Transverse colon (tissue), 4 donors: ENCODE data around the gene FAF2. TPM values are rescaled to one million over a fixed set of nuclear protein-coding genes. Genes with fewer than 3 reads are reported as not detected.

ENCODE experiments used
- DNase-seq: peaks from one replicate; pipeline ENCODE4 v3.0.0-alpha.2; 2019
- H3K27ac ChIP-seq, 4 donors: fragments of 200-600 bp; sonication (generic); 2 replicates each; pipeline ENCODE4 v1.5.1; 2016 to 2018; ENCODE audit warnings: inconsistent platforms in 4 of 4
- H3K27me3 ChIP-seq: fragments of 200-600 bp; sonication (generic); 2 replicates; pipeline ENCODE4 v1.5.1; 2017; ENCODE audit warnings: inconsistent platforms
- H3K36me3 ChIP-seq, 4 donors: fragments of 200-600 bp; sonication (generic); 2 replicates each; pipeline ENCODE4 v1.5.1; 2017 to 2019; ENCODE audit warnings: inconsistent platforms in 4 of 4
- H3K4me1 ChIP-seq, 4 donors: fragments of 200-600 bp; sonication (generic); 2 replicates each; pipeline ENCODE4 v1.5.1; 2017 to 2020; ENCODE audit warnings: inconsistent platforms in 4 of 4
- H3K4me3 ChIP-seq, 4 donors: fragments of 200-600 bp; sonication (generic); 1 replicate in 1 of 4; 2 replicates in 3 of 4; pipeline versions ENCODE4 v1.5.1 to v1.6.1; 2017 to 2019; ENCODE audit warnings: inconsistent platforms in 4 of 4
- H3K9me3 ChIP-seq, 2 donors: fragments of 200-600 bp; sonication (generic); 2 replicates each; pipeline ENCODE4 v1.5.1; 2017 to 2019; ENCODE audit warnings: inconsistent platforms in 2 of 2
- EP300 ChIP-seq: sonication (generic); formaldehyde crosslinking; IDR thresholded peaks from one replicate; pipeline ENCODE4 v1.6.1; 2017; ENCODE audit warnings: antibody characterized with exemption, low read depth
- POLR2A ChIP-seq: fragments of 450-650 bp; IDR thresholded peaks from one replicate; pipeline ENCODE4 v1.6.1; 2016; ENCODE audit warnings: antibody characterized with exemption, mild to moderate bottlenecking, moderate library complexity
- POLR2AphosphoS5 ChIP-seq, 3 donors: sonication (generic); formaldehyde crosslinking; IDR thresholded peaks; one replicate each; pipeline ENCODE4 v1.6.1; 2016; ENCODE audit warnings: antibody characterized with exemption in 3 of 3
- WGBS, 2 donors: methylation state at CpG; one replicate each; pipeline ENCODE4 v1.1.5; 2018; ENCODE audit warnings: low coverage in 1 of 2; 5-methylcytosine and 5-hydroxymethylcytosine counted together
- in situ Hi-C, 4 donors: fragments of 200-750 bp; cut with MboI; loops; one replicate each; pipeline versions ENCODE4 v1.15.0 to v1.15.1; 2017; ENCODE audit warnings: low sequenced_read_pairs in 3 of 4, low pct_ligation_motif_present in 1 of 4, low pct_unique_long_range_greater_than_20kb in 1 of 4
- intact Hi-C: fragments of 100-400 bp; cut with DNase I; formaldehyde crosslinking; loops from one replicate; pipeline ENCODE4 v1.15.1; 2023; ENCODE audit warnings: low total_unique reads
- total RNA-seq, 4 donors: library from RNA; depleted of rRNA; stranded (reverse); fragments of >200 nt; gene quantifications; one replicate each; pipeline ENCODE4 v1.1.0, GENCODE V29; 2016
- TF ChIP-seq, protein P1 (sequence below), 5 experiments: fragments of 200-600 bp in 3 of 5; fragments of 450-650 bp in 2 of 5; sonication (generic) in 3 of 5; IDR thresholded peaks; 1 replicate in 2 of 5; 2 replicates in 3 of 5; pipeline ENCODE4 v1.5.1; 2016 to 2017; ENCODE audit warnings: antibody characterized with exemption in 5 of 5, inconsistent platforms in 3 of 5, mild to moderate bottlenecking in 2 of 5, moderate library complexity in 1 of 5

The FAF2 gene
- total RNA-seq, 4 donors from 2014 or later: 3.8 to 32.4 (median 26.5) TPM

DNA sequence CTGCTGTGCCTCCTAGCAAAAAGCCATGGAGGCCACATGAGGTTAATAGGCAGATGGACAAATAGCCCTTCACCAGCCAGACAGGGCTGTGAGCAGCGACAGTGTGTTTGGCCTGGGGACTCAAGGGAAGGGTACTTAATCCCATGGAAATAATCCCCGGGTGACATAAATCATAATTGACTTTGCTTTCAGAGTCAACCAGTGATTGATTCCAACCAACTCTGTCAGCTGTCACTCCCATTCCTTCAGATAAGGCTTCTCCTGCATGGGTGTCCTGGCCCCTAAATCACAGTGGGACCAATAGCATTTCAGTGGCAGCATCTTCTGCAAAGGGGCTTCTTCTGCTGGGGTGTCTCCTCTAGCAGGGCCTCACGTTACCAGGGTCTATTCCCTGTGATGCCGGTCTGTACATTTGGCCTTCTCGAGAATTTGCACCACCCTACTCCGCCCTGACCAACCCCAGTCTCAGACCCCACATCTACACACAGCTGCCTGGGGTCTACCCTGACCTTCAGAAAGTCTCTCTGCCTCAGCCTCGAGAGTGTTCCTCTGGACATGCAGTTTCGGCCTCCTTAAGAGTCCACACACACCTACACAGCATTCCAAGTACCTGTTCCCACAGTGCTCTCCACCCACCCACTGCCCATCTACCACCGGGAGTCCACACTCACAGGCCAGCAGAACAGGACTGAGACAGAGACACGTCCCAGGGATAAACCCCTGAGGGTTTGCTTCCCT, 35.5 kb upstream of the FAF2 start:
- WGBS, 2 donors: 80 to 93% methylated on average over 2 to 10 of the region's 10 CpGs
- H3K4me1 ChIP-seq: peaks cover 8 to 61% (median 40%) of the 10 kb centered on the region in 4 donors
- no peaks in the 10 kb centered on the region for H3K27me3 ChIP-seq
- in situ Hi-C loops: loop anchor here in 2 of 4 donors (10.0 to 25.0 kb wide), 2 partner anchors 162 to 175 kb away; no protein-coding TSS in a partner anchor
- no peak overlapping the region for H3K4me3 ChIP-seq
- no peak for TF ChIP-seq POLR2AphosphoS5 (IDR thresholded peaks at IDR 0.05)
- TF ChIP-seq POLR2A: no peak
- TF ChIP-seq, protein P1, sequence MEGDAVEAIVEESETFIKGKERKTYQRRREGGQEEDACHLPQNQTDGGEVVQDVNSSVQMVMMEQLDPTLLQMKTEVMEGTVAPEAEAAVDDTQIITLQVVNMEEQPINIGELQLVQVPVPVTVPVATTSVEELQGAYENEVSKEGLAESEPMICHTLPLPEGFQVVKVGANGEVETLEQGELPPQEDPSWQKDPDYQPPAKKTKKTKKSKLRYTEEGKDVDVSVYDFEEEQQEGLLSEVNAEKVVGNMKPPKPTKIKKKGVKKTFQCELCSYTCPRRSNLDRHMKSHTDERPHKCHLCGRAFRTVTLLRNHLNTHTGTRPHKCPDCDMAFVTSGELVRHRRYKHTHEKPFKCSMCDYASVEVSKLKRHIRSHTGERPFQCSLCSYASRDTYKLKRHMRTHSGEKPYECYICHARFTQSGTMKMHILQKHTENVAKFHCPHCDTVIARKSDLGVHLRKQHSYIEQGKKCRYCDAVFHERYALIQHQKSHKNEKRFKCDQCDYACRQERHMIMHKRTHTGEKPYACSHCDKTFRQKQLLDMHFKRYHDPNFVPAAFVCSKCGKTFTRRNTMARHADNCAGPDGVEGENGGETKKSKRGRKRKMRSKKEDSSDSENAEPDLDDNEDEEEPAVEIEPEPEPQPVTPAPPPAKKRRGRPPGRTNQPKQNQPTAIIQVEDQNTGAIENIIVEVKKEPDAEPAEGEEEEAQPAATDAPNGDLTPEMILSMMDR (IDR thresholded peaks at IDR 0.05): no peak
- no peak for TF ChIP-seq EP300
- H3K9me3 ChIP-seq: no peaks in the 10 kb centered on the region
- intact Hi-C loops: no loop called here
- H3K36me3 ChIP-seq: peaks cover 0 to 4% (median 0%) of the 10 kb centered on the region in 4 donors
- DNase-seq: no peak
- H3K27ac ChIP-seq: peak overlapping the region; percentile 2 to 94 (median 32)

DNA sequence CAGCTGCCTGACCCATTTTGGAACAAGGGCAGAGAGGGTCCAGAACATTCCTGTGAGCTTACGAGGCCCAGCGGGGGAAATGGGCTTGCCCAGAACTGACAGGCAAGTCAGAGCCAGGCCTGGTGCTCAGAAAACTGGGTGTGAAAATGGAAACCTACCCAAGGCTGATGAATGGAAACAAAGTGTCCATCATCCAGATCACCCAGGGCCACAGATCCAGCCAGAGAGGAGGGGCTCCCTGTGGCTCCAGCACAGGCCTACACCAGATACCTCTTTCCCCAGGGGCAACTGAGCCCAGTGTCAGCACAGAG, 35.0 kb upstream of the FAF2 start:
- peaks cover 8 to 57% (median 40%) of the 10 kb centered on the region in 4 donors for H3K4me1 ChIP-seq
- TF ChIP-seq, protein P1 (IDR thresholded peaks at IDR 0.05): no peak
- TF ChIP-seq POLR2AphosphoS5 (IDR thresholded peaks at IDR 0.05) (no peak), POLR2A (no peak), EP300 (no peak)
- no peak for DNase-seq
- in situ Hi-C loops: loop anchor here in 2 of 4 donors (10.0 to 25.0 kb wide), 2 partner anchors 162 to 174 kb away; no protein-coding TSS in a partner anchor
- H3K4me3 ChIP-seq: no peak overlapping the region
- no peaks in the 10 kb centered on the region for H3K27me3 ChIP-seq
- no peaks in the 10 kb centered on the region for H3K36me3 ChIP-seq
- 71% methylated on average over 2 of the region's 2 CpGs; no CpG with 5 or more reads in 1 of the 2 donors for WGBS, 2 donors
- intact Hi-C loops: no loop called here
- H3K27ac ChIP-seq: peak overlapping the region; percentile 30 to 97 (median 64)
- no peaks in the 10 kb centered on the region for H3K9me3 ChIP-seq

DNA sequence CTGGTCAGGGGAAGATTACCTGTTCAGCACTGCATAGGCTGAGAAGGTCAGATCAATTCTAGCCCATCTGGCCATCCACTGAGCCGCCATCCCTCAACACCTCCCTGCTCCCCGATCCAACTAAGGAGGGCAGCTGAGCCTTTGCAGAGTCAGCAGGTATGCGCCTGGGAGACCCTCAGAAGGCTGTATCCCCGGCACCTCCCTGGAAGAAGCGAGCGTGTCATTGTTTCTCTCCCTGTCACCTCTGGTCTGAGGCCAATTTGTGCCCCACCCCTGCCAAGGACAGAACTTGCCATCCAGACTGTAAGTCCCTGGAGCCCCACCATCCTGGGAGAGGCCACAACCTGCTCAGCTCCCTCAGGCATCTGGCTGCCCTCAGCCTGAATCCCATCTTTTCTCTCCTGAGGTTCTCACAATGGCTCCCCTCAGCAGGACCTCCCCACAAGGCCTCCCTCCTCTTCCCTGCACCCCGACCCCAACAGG, 34.4 kb upstream of the FAF2 start:
- intact Hi-C loops (no loop called here), in situ Hi-C loops (loop anchor here in 2 of 4 donors (10.0 to 25.0 kb wide), 2 partner anchors 161 to 174 kb away; no protein-coding TSS in a partner anchor)
- Histone ChIP-seq H3K4me3 (no peak overlapping the region), H3K4me1 (peaks cover 8 to 57% (median 40%) of the 10 kb centered on the region in 4 donors), H3K36me3 (no peaks in the 10 kb centered on the region), H3K27ac (peak overlapping the region; percentile 30 to 97 (median 70)), H3K9me3 (no peaks in the 10 kb centered on the region), H3K27me3 (no peaks in the 10 kb centered on the region)
- no peak for DNase-seq
- TF ChIP-seq POLR2AphosphoS5 (IDR thresholded peaks at IDR 0.05): no peak
- TF ChIP-seq, protein P1 (IDR thresholded peaks at IDR 0.05): no peak
- no peak for TF ChIP-seq EP300
- TF ChIP-seq POLR2A: no peak
- WGBS, 2 donors: 81% methylated on average over 7 of the region's 7 CpGs; no CpG with 5 or more reads in 1 of the 2 donors

DNA sequence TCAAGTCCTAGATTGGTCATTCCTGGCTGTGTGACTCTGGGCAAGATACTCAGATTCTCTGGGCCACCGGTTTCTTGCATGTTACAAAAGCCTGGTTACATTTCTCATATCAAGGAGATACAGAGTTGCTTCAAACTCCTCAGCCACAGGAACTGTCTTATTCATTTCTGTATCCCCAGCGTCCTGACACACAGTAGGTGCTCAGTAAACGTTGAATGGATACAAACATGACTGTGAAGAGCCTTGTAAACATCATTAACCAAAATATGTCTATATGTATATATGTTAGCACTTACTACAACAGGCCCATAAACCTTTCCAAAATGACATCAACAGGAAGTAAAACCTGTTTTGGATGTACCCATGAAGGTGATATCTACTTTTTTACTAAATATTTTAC, 33.5 kb upstream of the FAF2 start:
- no peak for DNase-seq
- Histone ChIP-seq H3K9me3 (no peaks in the 10 kb centered on the region), H3K27ac (peak overlapping the region; percentile 93 to 97 (median 94)), H3K4me1 (peaks cover 8 to 57% (median 40%) of the 10 kb centered on the region in 4 donors), H3K27me3 (no peaks in the 10 kb centered on the region), H3K36me3 (no peaks in the 10 kb centered on the region), H3K4me3 (peak overlapping the region in 2 of 4 donors; percentile 80 to 84)
- TF ChIP-seq POLR2AphosphoS5 (IDR thresholded peaks at IDR 0.05) (no peak), EP300 (no peak), POLR2A (no peak)
- TF ChIP-seq, protein P1 (IDR thresholded peaks at IDR 0.05): no peak
- intact Hi-C loops (no loop called here), in situ Hi-C loops (loop anchor here in 2 of 4 donors (10.0 to 25.0 kb wide), 2 partner anchors 160 to 173 kb away; no protein-coding TSS in a partner anchor)
- 61 to 86% methylated on average over 1 to 3 of the region's 3 CpGs for WGBS, 2 donors
